Endothelial cell of umbilical vein (primary cell): ENCODE measurements around the gene SORCS1.

Experiments
- CTCF ChIP-seq, 2 donors: IDR thresholded peaks; 1 replicate in 1 of 2; 2 replicates in 1 of 2; pipeline ENCODE4 v1.5.1; 2011; ENCODE audit warnings: low read length in 2 of 2, mild to moderate bottlenecking in 2 of 2, moderate library complexity in 2 of 2, control low read depth in 1 of 2, inconsistent platforms in 1 of 2, low read depth in 1 of 2; ENCODE audit not compliant: insufficient read depth in 1 of 2; ENCODE audit errors: extremely low read depth in 1 of 2
- EZH2 ChIP-seq: IDR thresholded peaks from 2 replicates; pipeline ENCODE4 v1.6.1; 2012; ENCODE audit warnings: borderline replicate concordance, low read depth, mild to moderate bottlenecking, moderate library complexity, low read length, inconsistent platforms; ENCODE audit not compliant: severe bottlenecking
- GATA2 ChIP-seq: IDR thresholded peaks from 2 replicates; pipeline ENCODE4 v1.7.0; 2011; ENCODE audit warnings: low read depth, mild to moderate bottlenecking, moderate library complexity, mixed read lengths, low read length; ENCODE audit not compliant: insufficient read length, insufficient read depth
- MAX ChIP-seq: IDR thresholded peaks from 2 replicates; pipeline ENCODE4 v1.6.1; 2011; ENCODE audit not compliant: insufficient read depth, insufficient read length
- MYC ChIP-seq: IDR thresholded peaks from one replicate; pipeline ENCODE4 v1.6.1; 2011; ENCODE audit warnings: mild to moderate bottlenecking, low read depth, low read length
- POLR2A ChIP-seq: IDR thresholded peaks from 2 replicates; pipeline ENCODE4 v1.6.1; 2012; ENCODE audit warnings: low read depth, mild to moderate bottlenecking, control low read depth, low read length
- POLR2AphosphoS5 ChIP-seq: IDR thresholded peaks from 2 replicates; pipeline ENCODE4 v1.6.1; 2012; ENCODE audit warnings: low read depth, mild to moderate bottlenecking, control low read depth, low read length, moderate library complexity; ENCODE audit not compliant: insufficient read depth

GRCh38 chr10:107011992-107012391 lies 152.5 kb downstream of the SORCS1 start:
- TF ChIP-seq POLR2AphosphoS5 (no peak), MYC (no peak), CTCF (IDR thresholded peaks at IDR 0.05; ENCODE audit: extremely low read depth in 1 of 2, insufficient read depth in 1 of 2, low read depth in 1 of 2, low read length in 2 of 2) (no peak), EZH2 (no peak), POLR2A (no peak), MAX (no peak), GATA2 (no peak)
